Fibroblast of villous mesenchyme (primary cell): ENCODE measurements around the gene ZSWIM8. TPM values are rescaled to one million over a fixed set of nuclear protein-coding genes. Genes with fewer than 3 reads are reported as not detected.

Experiments used
- DNase-seq: peaks from one replicate; pipeline ENCODE4 v3.0.0-alpha.2; 2010; ENCODE audit warnings: low read depth
- H3K4me3 ChIP-seq: 2 replicates; pipeline ENCODE4 v1.5.1; 2011; ENCODE audit warnings: low read depth, mild to moderate bottlenecking, low read length
- CTCF ChIP-seq: IDR thresholded peaks from 2 replicates; pipeline ENCODE4 v1.5.1; 2012; ENCODE audit warnings: low read depth, mild to moderate bottlenecking, low read length; ENCODE audit not compliant: insufficient read depth
- total RNA-seq: library from RNA; depleted of rRNA; stranded (reverse); fragments of >200 nt; gene quantifications from 2 replicates; pipeline ENCODE4 v1.2.3, GENCODE V29; 2012

Gene ZSWIM8
- total RNA-seq, 1 donor = 82.5 TPM

DNA sequence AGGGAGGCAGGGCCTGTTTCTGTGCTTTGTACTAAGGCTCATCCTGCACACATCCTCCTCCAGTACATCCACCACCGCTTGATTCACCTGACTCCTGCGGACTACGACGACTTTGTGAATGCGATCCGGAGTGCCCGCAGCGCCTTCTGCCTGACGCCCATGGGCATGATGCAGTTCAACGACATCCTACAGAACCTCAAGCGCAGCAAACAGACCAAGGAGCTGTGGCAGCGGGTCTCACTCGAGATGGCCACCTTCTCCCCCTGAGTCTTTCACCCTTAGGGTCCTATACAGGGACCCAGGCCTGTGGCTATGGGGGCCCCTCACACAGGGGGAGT lies 15.8 kb downstream of the ZSWIM8 start:
- no peak for TF ChIP-seq CTCF
- no peak overlapping the region for H3K4me3 ChIP-seq
- no peak for DNase-seq

DNA sequence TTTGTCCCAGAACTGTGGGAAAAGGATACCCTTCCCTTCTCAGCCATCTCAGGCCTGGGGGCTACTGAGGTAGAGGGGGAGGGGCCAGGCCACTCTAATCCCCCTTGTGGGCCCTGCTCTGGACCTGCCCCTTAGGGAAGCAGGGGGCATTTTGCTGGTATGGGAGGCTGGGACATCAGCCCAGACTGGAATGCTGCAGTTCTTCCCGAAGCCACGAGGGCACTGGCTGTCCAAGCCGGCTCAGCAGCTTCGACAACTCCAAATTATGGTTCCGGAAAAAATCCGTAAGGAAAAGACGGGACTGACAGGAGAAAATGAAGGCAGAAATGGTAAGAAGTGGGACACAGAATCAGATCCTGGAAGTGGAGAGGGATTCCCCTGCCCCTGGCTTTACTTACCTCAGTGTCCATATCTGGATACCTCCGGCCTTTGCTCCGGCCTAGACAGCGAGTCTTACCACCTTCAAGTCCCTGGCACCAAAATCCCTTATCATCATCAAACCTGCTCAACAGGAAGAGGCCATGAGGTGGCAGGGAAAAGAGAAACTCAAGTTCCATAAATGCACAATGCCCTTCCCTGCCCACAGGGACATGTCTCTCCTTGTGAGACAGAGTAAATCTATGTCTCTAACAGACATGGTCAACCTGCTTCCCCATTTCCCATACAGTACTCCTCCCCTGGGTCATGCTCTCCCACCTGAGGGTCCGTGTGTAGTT lies 17.0 kb downstream of the ZSWIM8 start:
- TF ChIP-seq CTCF = no peak
- no peak for DNase-seq
- no peak overlapping the region for H3K4me3 ChIP-seq

- no peak for DNase-seq
- no peak for TF ChIP-seq CTCF
- no peak overlapping the region for H3K4me3 ChIP-seq
These were observed 18.4 kb downstream of the ZSWIM8 start for GRCh38 chr10:73803680-73804286.

DNA sequence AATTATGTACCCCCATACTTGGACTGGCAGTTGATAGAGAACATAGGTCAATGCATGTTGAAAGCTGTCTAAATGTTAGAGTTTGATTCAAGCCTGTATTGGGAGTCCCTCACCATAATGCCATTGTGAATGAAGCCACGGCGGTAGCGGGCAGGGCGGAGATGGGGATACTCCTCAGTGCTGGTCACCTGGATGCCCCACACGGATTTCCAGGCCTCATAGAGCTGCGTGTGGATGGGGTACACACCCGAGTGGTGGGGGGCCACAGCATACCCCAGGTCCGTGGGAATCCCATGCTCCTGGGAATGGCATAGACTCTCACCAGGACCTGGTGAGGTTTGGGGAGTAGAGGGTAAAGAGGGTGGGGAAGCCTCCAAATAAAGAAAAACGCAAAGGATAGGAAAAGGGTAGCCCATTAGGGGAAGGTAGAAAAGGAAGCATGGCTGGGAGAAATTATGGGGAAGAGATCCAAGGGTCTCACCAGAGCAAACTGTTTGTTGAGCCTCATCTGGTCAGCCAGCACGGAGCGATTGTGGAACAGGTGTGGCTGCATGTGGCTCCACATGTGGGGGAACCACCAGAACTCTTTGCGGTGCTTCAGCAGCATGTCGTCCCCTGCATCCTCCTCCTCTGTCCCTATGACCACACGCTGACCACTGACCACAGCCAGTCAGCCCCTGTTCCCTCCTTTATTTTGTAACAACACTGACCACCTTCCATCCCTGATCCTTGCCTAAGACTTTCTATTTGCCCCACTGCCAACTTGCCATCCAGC lies 21.0 kb downstream of the ZSWIM8 start:
- H3K4me3 ChIP-seq = no peak overlapping the region
- no peak for DNase-seq
- no peak for TF ChIP-seq CTCF

- no peak overlapping the region for H3K4me3 ChIP-seq
- no peak for TF ChIP-seq CTCF
- DNase-seq = no peak
These were observed 22.1 kb downstream of the ZSWIM8 start for GRCh38 chr10:73807471-73807870.

DNA sequence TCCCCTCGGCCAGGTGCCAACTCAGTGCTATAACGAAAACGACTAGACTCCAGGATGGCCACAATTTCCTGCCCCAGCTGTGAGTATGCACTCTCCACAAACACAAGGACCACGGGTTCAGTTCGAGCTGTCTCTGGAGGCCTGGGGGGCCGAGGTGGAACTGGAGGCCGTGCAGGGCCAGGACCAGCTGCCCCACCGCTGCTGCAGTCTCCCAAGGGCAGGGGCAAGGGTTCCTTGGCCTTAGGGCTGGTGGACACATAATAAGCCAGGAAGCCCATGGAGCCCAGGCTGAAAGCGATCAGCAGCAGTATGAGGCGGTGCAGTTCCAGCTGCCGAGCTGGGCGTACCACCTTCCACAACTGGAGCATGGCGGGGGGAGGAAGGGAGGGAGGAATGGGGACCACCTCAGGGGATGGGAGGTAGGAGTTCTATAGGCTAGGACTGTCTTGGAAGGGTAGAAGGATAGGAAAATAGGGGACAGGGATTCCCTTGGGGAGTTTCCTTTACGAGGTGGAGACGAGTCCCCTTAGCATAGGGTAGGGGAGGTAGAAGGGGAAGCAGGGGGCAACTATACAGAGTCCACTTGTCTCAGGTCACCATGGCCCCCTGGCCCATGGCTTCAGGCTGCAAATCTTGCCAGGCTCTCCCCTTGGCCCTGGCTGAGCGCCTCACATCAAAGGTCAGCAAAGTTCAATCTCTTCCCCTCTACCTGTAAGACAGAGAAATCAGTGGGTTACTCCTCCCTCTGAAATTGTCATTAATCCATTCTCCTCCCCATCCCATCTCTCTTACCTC lies 22.8 kb downstream of the ZSWIM8 start:
- TF ChIP-seq CTCF = no peak
- H3K4me3 ChIP-seq = no peak overlapping the region
- DNase-seq = no peak
